Stomach smooth muscle (tissue), 2 donors: ENCODE measurements around the gene GCM1.
A peak's percentile ranks its signal among the peaks of the same experiment; 100 is the strongest.

ENCODE experiments used
- H3K27ac ChIP-seq: one replicate; pipeline ENCODE4 v1.7.0; 2013; ENCODE audit warnings: mild to moderate bottlenecking, low read length, inconsistent platforms
- H3K27me3 ChIP-seq, 2 donors: one replicate each; pipeline ENCODE4 v1.7.0; 2013; ENCODE audit warnings: low read length in 2 of 2; ENCODE audit not compliant: insufficient read depth in 2 of 2, control insufficient read depth in 1 of 2
- H3K36me3 ChIP-seq, 2 donors: one replicate each; pipeline ENCODE4 v1.7.0; 2013; ENCODE audit warnings: low read length in 2 of 2; ENCODE audit not compliant: control insufficient read depth in 2 of 2, insufficient read depth in 2 of 2
- H3K4me1 ChIP-seq: one replicate; pipeline ENCODE4 v1.7.0; 2013; ENCODE audit warnings: low read length; ENCODE audit not compliant: control insufficient read depth, insufficient read depth
- H3K4me3 ChIP-seq, 2 donors: one replicate each; pipeline ENCODE4 v1.7.0; 2013; ENCODE audit warnings: low read length in 2 of 2
- H3K9ac ChIP-seq, 2 donors: one replicate each; pipeline ENCODE4 v1.7.0; 2013; ENCODE audit warnings: low read length in 2 of 2, mild to moderate bottlenecking in 1 of 2
- H3K9me3 ChIP-seq, 2 donors: one replicate each; pipeline ENCODE4 v1.7.0; 2013; ENCODE audit warnings: low read length in 2 of 2; ENCODE audit not compliant: control insufficient read depth in 2 of 2
- donor health status: healthy.
- donor health status: Pancreatic carcinoma.

The GCM1 gene

GRCh38 chr6:53151676-53152075 lies 3.0 kb upstream of the GCM1 start:
- no peak overlapping the region for H3K27ac ChIP-seq
- H3K4me1 ChIP-seq, result no peaks in the 10 kb centered on the region
- H3K9me3 ChIP-seq, result no peaks in the 10 kb centered on the region
- no peaks in the 10 kb centered on the region for H3K36me3 ChIP-seq
- H3K9ac ChIP-seq, result no peak overlapping the region
- no peaks in the 10 kb centered on the region for H3K27me3 ChIP-seq
- no peak overlapping the region for H3K4me3 ChIP-seq

DNA sequence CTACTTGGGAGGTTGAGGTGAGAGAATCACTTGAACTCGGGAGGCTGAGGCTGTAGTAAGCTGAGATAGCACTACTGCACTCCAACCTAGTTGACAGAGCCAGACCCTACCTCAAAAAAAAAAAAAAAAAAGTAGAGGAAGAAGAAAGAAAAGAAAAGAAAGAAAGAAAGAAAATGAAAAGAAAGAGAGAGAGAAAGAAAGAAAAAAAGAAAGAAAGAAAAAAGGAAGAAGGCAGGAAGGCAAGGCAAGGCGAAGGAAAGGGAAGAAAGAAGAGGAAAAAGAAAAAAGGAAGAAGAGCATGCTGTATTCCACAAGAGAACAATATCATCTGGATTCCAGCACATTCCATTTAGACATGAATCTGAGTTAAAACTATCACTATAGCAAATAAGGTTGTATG lies 3.8 kb downstream of the GCM1 start:
- Histone ChIP-seq H3K27ac (no peak overlapping the region), H3K4me1 (peaks cover 19% of the 10 kb centered on the region), H3K9me3 (no peaks in the 10 kb centered on the region)

DNA sequence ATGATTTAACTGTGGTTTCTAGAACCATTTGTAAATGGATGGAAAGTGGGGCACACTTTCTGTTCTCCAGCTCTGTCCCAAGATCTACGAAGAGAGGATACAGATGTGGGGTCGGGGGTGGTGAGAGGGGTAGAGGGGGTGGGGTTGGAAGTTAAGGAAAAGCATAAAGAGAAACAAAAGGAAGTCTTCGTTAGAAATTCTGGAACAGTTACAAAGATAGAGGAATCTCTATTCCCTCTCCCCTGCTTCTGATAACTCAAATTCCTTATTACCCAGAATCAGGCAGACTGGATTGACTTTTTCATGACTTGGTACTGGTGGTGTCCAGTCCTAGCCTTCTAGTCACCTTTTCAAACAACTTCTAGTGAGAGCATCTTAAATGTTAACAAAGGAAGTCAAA lies 4.9 kb downstream of the GCM1 start:
- Histone ChIP-seq H3K9me3 (no peaks in the 10 kb centered on the region), H3K4me1 (peaks cover 20% of the 10 kb centered on the region), H3K9ac (no peak overlapping the region), H3K36me3 (no peaks in the 10 kb centered on the region), H3K27me3 (no peaks in the 10 kb centered on the region), H3K27ac (no peak overlapping the region), H3K4me3 (no peak overlapping the region)

More for the DNA sequence above, 3.8 kb downstream of the GCM1 start:
- no peak overlapping the region for H3K9ac ChIP-seq
- no peaks in the 10 kb centered on the region for H3K27me3 ChIP-seq
- no peak overlapping the region for H3K4me3 ChIP-seq
- no peaks in the 10 kb centered on the region for H3K36me3 ChIP-seq

GRCh38 chr6:53142810-53143209 lies 5.8 kb downstream of the GCM1 start:
- no peaks in the 10 kb centered on the region for H3K9me3 ChIP-seq
- H3K9ac ChIP-seq, result no peak overlapping the region
- no peak overlapping the region for H3K27ac ChIP-seq
- H3K36me3 ChIP-seq, result no peaks in the 10 kb centered on the region
- peak overlapping the region in 1 of 2 donors; percentile 27 for H3K4me3 ChIP-seq
- H3K4me1 ChIP-seq, result peaks cover 20% of the 10 kb centered on the region
- H3K27me3 ChIP-seq, result no peaks in the 10 kb centered on the region

- H3K9me3 ChIP-seq, result peaks cover 0 to 4% of the 10 kb centered on the region in 2 donors
- peak overlapping the region; percentile 7 for H3K27ac ChIP-seq
- no peaks in the 10 kb centered on the region for H3K27me3 ChIP-seq
- no peak overlapping the region for H3K9ac ChIP-seq
- H3K4me3 ChIP-seq, result no peak overlapping the region
- H3K4me1 ChIP-seq, result peaks cover 21% of the 10 kb centered on the region
- no peaks in the 10 kb centered on the region for H3K36me3 ChIP-seq
Measured at GRCh38 chr6:53139841-53140413, 8.7 kb downstream of the GCM1 start.

DNA sequence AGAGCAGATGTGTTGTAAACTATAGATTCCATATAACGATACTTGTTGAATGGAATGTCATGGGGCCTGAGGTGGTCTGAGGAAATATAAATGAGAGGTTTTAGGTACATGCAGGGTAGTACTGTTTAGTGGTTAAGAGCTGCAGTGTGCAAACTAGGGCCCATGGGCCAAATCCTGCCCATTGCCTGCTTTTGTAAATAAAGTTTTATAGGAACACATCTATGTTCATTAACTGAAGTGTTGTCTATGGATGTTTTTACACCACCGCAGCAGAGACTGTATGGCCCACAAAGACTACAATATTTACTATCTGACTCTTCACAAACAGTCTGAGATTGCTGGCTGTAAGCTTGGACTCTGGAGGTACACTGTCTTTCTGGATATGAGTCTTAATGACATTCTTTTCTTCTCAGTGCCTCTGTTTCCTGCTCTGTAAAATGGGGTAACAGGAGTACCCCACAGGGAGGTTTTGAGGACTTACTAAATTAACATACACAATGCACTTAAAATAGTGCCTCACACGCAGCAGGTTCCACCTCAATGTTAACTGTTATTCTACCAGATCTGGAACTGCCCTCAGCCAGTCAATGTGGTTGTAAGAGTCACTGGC lies 12.5 kb downstream of the GCM1 start:
- H3K4me1 ChIP-seq, result peaks cover 18% of the 10 kb centered on the region
- H3K4me3 ChIP-seq, result no peak overlapping the region
- no peaks in the 10 kb centered on the region for H3K36me3 ChIP-seq
- no peak overlapping the region for H3K27ac ChIP-seq
- no peaks in the 10 kb centered on the region for H3K27me3 ChIP-seq
- H3K9ac ChIP-seq, result no peak overlapping the region
- H3K9me3 ChIP-seq, result peaks cover 0 to 4% of the 10 kb centered on the region in 2 donors

DNA sequence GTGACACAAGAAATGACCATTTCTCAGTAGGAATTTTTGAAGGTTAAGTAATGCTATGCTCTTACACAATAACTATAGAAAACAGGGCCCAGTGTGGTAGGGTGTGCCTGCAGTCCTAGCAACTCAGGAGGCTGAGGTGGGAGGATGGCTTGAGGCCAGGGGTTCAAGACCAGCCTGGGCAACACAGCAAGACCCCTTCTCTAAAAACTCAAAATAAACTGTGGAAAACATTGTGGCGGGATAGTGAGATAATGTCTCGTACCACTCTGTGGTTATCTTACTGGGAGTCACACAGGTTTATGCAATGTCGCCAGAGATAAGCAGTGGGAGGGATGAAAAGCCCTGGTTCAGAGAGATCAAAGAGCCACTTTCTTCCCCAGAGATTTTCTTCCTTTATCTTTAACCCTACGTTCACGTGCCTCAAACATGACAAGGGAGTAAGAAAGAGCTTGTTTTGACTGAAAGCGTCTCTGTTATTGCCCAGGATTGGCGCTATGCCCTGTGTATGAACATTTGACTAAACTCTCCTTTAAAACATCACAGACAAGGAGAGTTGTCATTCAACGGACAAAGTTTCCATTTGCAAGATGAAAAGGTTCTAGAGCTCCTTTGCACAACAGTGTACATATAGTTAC lies 13.9 kb downstream of the GCM1 start:
- Histone ChIP-seq H3K27me3 (no peaks in the 10 kb centered on the region), H3K27ac (no peak overlapping the region), H3K9me3 (peaks cover 0 to 4% of the 10 kb centered on the region in 2 donors), H3K4me1 (peaks cover 4% of the 10 kb centered on the region), H3K4me3 (no peak overlapping the region), H3K9ac (no peak overlapping the region), H3K36me3 (no peaks in the 10 kb centered on the region)

- Histone ChIP-seq H3K27me3 (no peaks in the 10 kb centered on the region), H3K27ac (no peak overlapping the region), H3K9me3 (peaks cover 0 to 4% of the 10 kb centered on the region in 2 donors), H3K4me3 (no peak overlapping the region), H3K4me1 (peaks cover 4% of the 10 kb centered on the region), H3K36me3 (no peaks in the 10 kb centered on the region), H3K9ac (no peak overlapping the region)
Measured at GRCh38 chr6:53133961-53134360, 14.7 kb downstream of the GCM1 start.

DNA sequence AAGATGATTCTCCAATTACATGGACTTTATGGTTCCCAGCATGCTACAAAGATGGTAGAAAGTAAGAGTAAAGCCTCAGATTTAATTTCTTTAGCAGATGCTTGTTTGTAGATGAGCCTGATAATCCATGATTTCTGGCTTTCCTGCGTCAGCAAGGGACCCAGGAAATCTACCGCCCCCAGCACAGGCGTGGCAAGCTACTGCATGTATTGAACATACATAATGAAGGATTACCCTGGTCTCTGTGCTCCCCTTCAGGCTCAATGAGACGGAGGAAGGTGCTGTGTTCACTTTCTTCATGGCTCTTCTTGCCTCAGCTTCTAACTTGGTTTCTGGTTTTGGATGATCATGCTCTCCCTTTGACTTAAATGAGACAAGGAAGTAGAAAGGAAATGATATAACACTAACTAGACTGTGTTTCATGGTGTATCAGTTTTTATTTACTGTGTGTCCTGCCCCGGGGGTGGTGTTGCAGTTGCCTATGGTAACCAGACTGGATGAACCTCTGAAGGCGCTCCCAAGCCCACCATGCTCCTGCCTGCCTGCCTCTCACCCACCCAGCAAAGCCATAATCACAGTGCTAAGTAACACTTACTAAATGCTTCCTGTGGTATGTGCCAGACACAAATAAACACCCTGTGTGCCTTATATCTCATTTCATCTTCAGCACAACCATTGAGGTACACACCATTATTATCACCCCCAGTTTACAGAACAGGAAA lies 17.9 kb downstream of the GCM1 start:
- Histone ChIP-seq H3K4me1 (peaks cover 4% of the 10 kb centered on the region), H3K9ac (no peak overlapping the region)

GRCh38 chr6:53128842-53129241 lies 19.8 kb downstream of the GCM1 start:
- Histone ChIP-seq H3K27ac (no peak overlapping the region), H3K4me1 (no peaks in the 10 kb centered on the region), H3K9ac (no peak overlapping the region), H3K36me3 (no peaks in the 10 kb centered on the region), H3K9me3 (no peaks in the 10 kb centered on the region), H3K27me3 (no peaks in the 10 kb centered on the region), H3K4me3 (no peak overlapping the region)

More for the DNA sequence above, 17.9 kb downstream of the GCM1 start:
- Histone ChIP-seq H3K27me3 (no peaks in the 10 kb centered on the region), H3K27ac (no peak overlapping the region), H3K9me3 (no peaks in the 10 kb centered on the region), H3K36me3 (no peaks in the 10 kb centered on the region), H3K4me3 (no peak overlapping the region)
